GM19099 (cell line): ENCODE measurements around the gene HJURP.

Experiments
- POLR2A ChIP-seq: IDR thresholded peaks from 3 replicates; pipeline ENCODE4 v1.6.1; 2011; ENCODE audit warnings: low read depth; ENCODE audit not compliant: insufficient read length; ENCODE audit errors: extremely low read depth

The HJURP gene

DNA sequence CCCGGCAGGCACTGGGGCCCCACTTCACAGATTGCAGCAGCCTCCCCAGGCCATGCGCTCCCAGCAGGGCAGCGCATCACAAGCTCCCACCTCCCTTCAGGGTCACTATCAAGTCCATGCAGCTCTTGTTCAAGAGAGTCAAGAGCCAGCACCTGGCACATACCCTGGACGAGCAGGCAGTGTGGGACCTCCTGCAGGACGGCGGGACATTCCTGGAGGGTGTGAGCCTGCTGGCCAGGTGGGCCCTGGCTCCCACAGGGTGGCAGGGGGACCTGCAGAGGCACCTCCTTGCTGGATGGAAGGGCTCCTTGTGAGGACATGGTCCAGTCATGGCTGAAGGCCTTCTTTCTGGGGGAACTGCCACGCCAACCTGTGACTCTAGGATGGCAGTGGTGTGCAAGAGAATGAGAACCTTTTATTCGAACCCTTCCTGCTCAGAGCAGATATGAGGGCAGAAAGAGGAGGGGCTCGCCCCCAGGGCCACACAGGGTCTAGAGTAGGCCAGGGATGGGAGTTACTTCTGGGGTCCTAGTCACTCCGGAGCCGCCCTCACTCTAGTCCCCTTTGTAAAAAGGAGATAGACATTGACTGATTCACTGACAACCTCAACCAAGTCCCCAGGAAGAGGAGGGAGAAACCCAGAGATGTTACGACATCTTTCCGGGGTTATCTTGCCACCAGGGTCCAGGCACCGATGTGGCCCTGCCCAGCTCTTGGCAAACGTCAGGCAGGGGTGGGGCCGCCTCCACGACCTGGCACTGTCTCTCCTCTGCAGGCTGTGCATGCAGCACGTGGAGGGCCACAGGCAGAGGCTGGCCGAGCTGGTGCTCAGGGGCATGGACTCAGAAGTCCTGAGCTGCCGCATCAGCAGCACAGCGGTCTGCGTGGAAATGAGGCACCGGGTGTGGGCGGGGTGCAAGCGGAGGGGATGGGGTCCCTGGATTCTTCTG lies 31.3 kb downstream of the HJURP start:
- TF ChIP-seq POLR2A = no peak

DNA sequence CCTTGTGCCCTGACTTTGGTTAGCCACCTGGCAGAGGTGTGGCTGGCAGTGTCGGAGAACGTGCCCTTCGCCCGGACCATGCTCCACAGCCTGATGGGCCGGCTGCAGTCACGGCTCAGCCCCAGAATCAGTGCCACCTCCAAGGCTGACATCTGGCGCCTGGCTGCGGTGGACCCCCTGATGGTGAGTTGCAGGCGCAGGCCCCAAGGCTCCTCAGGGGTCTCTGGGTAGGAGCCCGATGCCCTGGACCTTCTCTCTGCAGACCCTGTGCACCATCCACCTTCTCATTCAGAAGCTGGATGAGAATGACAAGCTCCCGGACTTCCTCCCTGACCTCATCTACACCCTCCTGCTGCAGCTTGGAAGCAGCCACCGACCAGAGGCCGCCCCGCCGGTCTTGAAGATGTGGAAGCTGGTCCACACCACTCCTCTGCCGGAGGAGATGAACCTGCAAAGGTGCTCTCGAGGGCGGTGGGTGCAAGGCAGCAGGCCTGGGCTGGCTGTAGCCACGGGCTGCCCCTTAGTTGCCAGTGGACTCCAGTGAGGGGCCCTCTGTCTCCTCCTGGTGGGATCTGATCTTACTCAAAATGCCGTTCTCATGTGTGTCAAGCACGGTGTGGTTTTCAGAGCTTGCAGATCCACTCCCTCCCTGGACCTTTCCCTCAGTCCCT lies 32.1 kb downstream of the HJURP start:
- no peak for TF ChIP-seq POLR2A

DNA sequence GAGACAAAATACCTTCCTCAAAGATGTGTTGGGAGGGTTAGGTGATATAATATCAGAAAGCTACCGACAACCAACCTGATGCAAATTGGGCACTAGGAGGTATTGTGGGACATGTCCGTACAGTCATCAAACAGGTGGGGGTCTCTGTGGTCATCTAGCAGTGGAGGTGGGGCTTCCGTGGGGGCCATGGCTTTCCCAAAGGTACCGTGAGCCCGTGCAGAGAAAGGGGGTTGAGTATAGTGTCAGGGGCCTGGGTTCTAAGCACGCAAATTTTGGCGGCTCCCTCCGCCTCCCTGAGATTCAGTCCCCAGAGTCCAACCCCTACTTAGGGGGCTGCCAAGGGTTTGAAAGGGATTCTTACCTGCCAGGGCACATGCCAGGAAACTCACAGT lies 32.6 kb downstream of the HJURP start:
- TF ChIP-seq POLR2A = no peak

- TF ChIP-seq POLR2A = no peak
Measured at GRCh38 chr2:233821196-233821595, 33.1 kb downstream of the HJURP start.

- no peak for TF ChIP-seq POLR2A
Measured at GRCh38 chr2:233820774-233821105, 33.6 kb downstream of the HJURP start.

- TF ChIP-seq POLR2A = no peak
Measured at GRCh38 chr2:233819884-233820773, 34.2 kb downstream of the HJURP start.

GRCh38 chr2:233818639-233819621 lies 35.4 kb downstream of the HJURP start:
- TF ChIP-seq POLR2A = no peak

GRCh38 chr2:233817995-233818638 lies 36.2 kb downstream of the HJURP start:
- TF ChIP-seq POLR2A = no peak

DNA sequence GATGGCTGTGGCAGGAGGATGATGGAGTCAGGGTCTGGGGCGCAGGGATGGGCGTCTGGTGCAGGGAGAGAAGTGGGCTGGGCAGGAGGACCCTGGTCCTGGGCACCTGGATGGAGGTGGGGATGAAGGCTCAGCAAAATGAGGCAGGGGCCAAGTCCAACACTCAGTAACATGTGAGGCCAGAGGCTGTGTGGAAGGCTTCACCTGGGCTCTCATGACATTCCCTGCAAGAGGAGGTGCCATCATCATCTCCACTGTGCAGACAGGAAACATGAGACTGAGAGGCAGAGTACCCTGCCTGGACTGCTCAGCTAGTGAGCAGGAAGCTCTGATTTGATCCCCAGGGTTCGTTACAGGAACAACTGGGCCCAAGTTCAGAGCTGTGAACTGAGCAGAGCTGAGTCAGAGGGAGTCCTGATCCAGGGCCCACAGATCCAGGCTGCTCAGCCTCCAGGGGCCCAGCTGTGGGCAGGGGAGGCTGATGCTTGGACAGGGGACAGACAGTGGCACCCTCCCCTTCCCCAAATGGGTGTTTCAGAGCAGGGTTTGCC lies 36.9 kb downstream of the HJURP start:
- TF ChIP-seq POLR2A = no peak

GRCh38 chr2:233816771-233817170 lies 37.6 kb downstream of the HJURP start:
- TF ChIP-seq POLR2A = no peak

GRCh38 chr2:233816334-233816733 lies 38.0 kb downstream of the HJURP start:
- no peak for TF ChIP-seq POLR2A

DNA sequence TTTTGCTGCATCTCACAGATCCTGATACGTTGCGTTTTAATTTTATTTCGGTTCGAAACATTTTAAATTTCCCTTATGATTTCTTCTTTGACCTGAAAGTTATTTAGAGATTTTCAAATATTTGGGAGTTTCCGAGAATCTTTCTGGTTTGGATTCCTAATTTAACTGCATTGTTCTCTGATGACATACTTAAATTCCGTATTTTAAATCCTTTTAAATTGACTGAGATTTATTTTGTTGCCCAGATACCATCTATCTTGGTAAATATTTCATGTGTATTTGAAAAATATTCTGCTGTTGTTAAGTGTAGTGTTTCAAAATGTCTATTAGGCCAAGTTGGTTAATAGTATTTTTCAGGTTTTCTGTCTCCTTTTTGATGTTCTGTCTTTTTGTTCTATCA lies 38.5 kb downstream of the HJURP start:
- TF ChIP-seq POLR2A = no peak

GRCh38 chr2:233814056-233814835 lies 40.1 kb downstream of the HJURP start:
- no peak for TF ChIP-seq POLR2A
